GM23248 (cell line): ENCODE results near the gene CCNY. TPM values are rescaled to one million over a fixed set of nuclear protein-coding genes. Genes with fewer than 3 reads are reported as not detected.

Experiments used
- DNase-seq: peaks from one replicate; pipeline ENCODE4 v3.0.0-alpha.2; 2015
- H2AFZ ChIP-seq: fragments of 200-600 bp; sonication (generic); 2 replicates; pipeline ENCODE4 v1.6.1; 2016; ENCODE audit warnings: antibody characterized with exemption
- H3F3A ChIP-seq: fragments of 200-600 bp; sonication (generic); 2 replicates; pipeline ENCODE4 v1.6.1; 2016; ENCODE audit warnings: mild to moderate bottlenecking, antibody characterized with exemption, mixed run types; ENCODE audit not compliant: insufficient read depth
- H3K27ac ChIP-seq: fragments of 200-600 bp; sonication (generic); 2 replicates; pipeline ENCODE4 v1.5.1; 2016; ENCODE audit warnings: mild to moderate bottlenecking
- H3K27me3 ChIP-seq: fragments of 200-600 bp; sonication (generic); replicated peaks from 2 replicates; pipeline ENCODE4 v1.6.1; 2016; ENCODE audit warnings: mild to moderate bottlenecking; ENCODE audit not compliant: insufficient read depth
- H3K36me3 ChIP-seq: fragments of 200-600 bp; sonication (generic); 2 replicates; pipeline ENCODE4 v1.6.1; 2016; ENCODE audit warnings: low read depth, mild to moderate bottlenecking
- H3K4me1 ChIP-seq: fragments of 200-600 bp; sonication (generic); 2 replicates; pipeline ENCODE4 v1.6.1; 2016; ENCODE audit warnings: mild to moderate bottlenecking; ENCODE audit not compliant: insufficient read depth
- H3K4me2 ChIP-seq: fragments of 200-600 bp; sonication (generic); one replicate; pipeline ENCODE4 v1.6.1; 2016; ENCODE audit warnings: mild to moderate bottlenecking; ENCODE audit not compliant: unreplicated experiment
- H3K4me3 ChIP-seq: fragments of 200-600 bp; sonication (generic); 2 replicates; pipeline ENCODE4 v1.5.1; 2016; ENCODE audit warnings: mild to moderate bottlenecking
- H3K79me2 ChIP-seq: fragments of 200-600 bp; sonication (generic); 2 replicates; pipeline ENCODE4 v1.6.1; 2016; ENCODE audit warnings: mild to moderate bottlenecking; ENCODE audit not compliant: insufficient read depth
- H3K9ac ChIP-seq: fragments of 200-600 bp; sonication (generic); 2 replicates; pipeline ENCODE4 v1.6.1; 2016; ENCODE audit warnings: mild to moderate bottlenecking
- H3K9me2 ChIP-seq: fragments of 200-600 bp; sonication (generic); 2 replicates; pipeline ENCODE4 v1.6.1; 2016; ENCODE audit warnings: mixed run types, mild to moderate bottlenecking, moderate library complexity; ENCODE audit not compliant: insufficient read depth
- H3K9me3 ChIP-seq: fragments of 200-600 bp; sonication (generic); one replicate; pipeline ENCODE4 v1.6.1; 2017; ENCODE audit warnings: low read depth
- H4K20me1 ChIP-seq: fragments of 200-600 bp; sonication (generic); 2 replicates; pipeline ENCODE4 v1.6.0; 2016; ENCODE audit not compliant: insufficient read depth
- EZH2 ChIP-seq: fragments of 200-600 bp; sonication (generic); IDR thresholded peaks from 2 replicates; pipeline ENCODE4 v1.6.1; 2018; ENCODE audit warnings: antibody characterized with exemption, mild to moderate bottlenecking; ENCODE audit not compliant: insufficient read depth, poor library complexity, severe bottlenecking
- EZH2phosphoT487 ChIP-seq: fragments of 200-600 bp; sonication (generic); IDR thresholded peaks from 2 replicates; pipeline ENCODE4 v1.6.1; 2018; ENCODE audit warnings: antibody characterized with exemption, moderate library complexity, mild to moderate bottlenecking, low read depth; ENCODE audit not compliant: insufficient read depth
- WGBS, 2 experiments: methylation state at CpG; one replicate each; pipeline ENCODE4 v1.1.6; 2015 to 2017; ENCODE audit warnings: low lambda C conversion rate in 2 of 2, low coverage in 1 of 2; ENCODE audit errors: missing lambda C conversion rate in 2 of 2; 5-methylcytosine and 5-hydroxymethylcytosine counted together
- in situ Hi-C: fragments of 300-500 bp; cut with MboI; formaldehyde crosslinking; loops from 2 replicates; pipeline ENCODE4 v1.15.0; 2020
- polyA plus RNA-seq: library from polyadenylated mRNA; unstranded; fragments of >200 nt; fragmentation: Nextera tagmentation; extraction: Ambion mirVana; gene quantifications from 2 replicates; pipeline ENCODE4 v1.2.1, GENCODE V29; 2016
- total RNA-seq: library from RNA; depleted of rRNA; stranded (reverse); fragments of >200 nt; shearing (Covaris generic); gene quantifications from 2 replicates; pipeline ENCODE4 v1.2.3, GENCODE V29; 2014

Gene CCNY
- total and polyA plus RNA-seq, 2 experiments from 2014 or later = 12.8 to 70.4 TPM

DNA sequence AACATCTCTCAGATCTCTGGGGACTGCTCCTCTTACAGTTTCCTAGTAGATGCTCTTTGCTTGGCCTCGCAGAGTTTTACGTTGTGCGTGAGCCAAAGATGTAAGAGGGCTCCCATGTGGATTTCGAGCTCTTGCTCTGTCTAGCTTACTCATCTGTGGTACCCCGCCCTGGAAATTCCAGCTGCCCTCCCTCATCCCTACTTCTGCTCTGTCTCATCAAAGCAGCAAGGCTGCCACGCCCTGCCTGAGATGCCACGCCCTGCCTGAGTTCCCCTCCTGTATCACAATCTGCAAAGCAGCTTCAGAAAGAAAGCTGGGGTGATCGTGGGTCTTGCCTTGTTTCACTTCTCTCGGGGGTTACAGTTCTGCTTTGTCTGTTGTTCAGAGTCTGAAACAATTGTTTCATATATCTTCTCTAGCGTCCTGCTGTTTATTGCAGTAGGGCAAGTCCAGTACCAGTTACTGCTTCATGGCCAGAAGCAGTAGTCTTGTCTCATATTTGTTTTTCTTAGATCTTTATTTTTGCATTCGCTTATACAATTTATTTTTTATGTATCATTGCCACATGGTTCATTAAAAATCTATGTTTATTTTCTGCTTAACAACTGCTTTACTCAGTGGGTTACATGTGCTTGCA is 36.1 kb upstream of the CCNY start:
- Histone ChIP-seq H3K4me3 (peak overlapping the region; percentile 44), H4K20me1 (no peaks in the 10 kb centered on the region), H3F3A (0 out of 2 replicates have a peak, but pooled peaks cover 11% of the 10 kb centered on the region), H3K9ac (peak overlapping the region; percentile 57), H3K4me2 (peak overlapping the region; percentile 70), H3K36me3 (no peaks in the 10 kb centered on the region), H2AFZ (peak overlapping the region; percentile 72), H3K27ac (peak overlapping the region; percentile 72), H3K9me2 (no peaks in the 10 kb centered on the region), H3K4me1 (peaks cover 10% of the 10 kb centered on the region), H3K27me3 (no peaks in the 10 kb centered on the region), H3K79me2 (no peaks in the 10 kb centered on the region), H3K9me3 (no peaks in the 10 kb centered on the region)
- peak; percentile 96 for DNase-seq
- in situ Hi-C loops = no loop called here
- no peak for TF ChIP-seq EZH2
- TF ChIP-seq EZH2phosphoT487 = no peak
- WGBS, 2 experiments = 0 to 3% methylated on average over 11 of the region's 11 CpGs

DNA sequence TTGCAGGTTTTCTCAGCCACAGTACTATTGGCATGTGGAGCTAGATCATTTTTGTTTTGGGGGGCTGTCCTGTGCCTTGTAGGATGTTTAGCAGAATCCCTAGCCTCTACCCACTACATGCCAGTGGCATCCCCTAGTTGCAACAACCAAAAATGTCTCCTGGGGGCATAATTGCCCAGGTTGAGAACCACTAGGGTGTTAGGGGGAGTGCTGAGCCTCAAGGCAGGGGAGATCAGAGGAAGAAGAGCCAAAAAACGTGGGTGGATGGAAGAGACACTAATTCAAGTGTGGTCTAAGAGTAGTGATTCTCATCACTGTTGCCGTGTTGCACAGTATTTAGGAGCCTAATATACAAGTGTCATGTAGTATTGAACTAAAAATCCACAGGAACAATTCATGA is 31.7 kb upstream of the CCNY start:
- H2AFZ ChIP-seq = no peak overlapping the region
- peaks cover 13% of the 10 kb centered on the region for H3K4me1 ChIP-seq
- H3K27me3 ChIP-seq = no peaks in the 10 kb centered on the region
- H3K79me2 ChIP-seq = no peaks in the 10 kb centered on the region
- no peak overlapping the region for H3K27ac ChIP-seq
- no peaks in the 10 kb centered on the region for H3K9me2 ChIP-seq
- H3K9ac ChIP-seq = no peak overlapping the region
- no peaks in the 10 kb centered on the region for H3K36me3 ChIP-seq
- H3K4me3 ChIP-seq = no peak overlapping the region
- no peaks in the 10 kb centered on the region for H3K9me3 ChIP-seq
- no peak for DNase-seq
- H3K4me2 ChIP-seq = no peak overlapping the region
- in situ Hi-C loops = no loop called here
- 0 out of 2 replicates have a peak, but pooled peaks cover 3% of the 10 kb centered on the region for H3F3A ChIP-seq
- 35 to 53% methylated on average over 2 of the region's 2 CpGs for WGBS, 2 experiments
- H4K20me1 ChIP-seq = no peaks in the 10 kb centered on the region
- TF ChIP-seq EZH2phosphoT487 (no peak), EZH2 (no peak)

DNA sequence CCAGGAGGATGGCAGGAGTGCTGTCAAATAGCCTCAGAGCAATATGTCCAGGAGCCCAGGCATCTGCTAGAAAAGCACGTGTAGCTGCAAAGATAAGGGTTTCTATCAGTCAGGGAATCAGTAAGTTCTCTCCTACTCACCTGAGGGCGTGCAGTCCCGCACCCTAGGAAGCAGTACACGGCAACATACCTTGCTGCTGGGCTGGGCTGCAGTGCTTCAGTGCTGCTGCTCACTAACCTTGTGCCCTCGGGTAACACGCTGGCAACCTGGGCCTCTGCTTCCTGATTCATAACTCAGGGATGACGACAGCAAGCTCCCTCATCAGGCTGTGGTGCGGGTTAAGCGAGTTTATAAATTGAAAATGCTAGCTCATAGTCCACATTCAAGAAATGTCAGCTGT is 29.5 kb upstream of the CCNY start:
- peak; percentile 71 for DNase-seq
- Histone ChIP-seq H3K4me1 (peaks cover 10% of the 10 kb centered on the region; the same call in 1 of the 2 replicates), H3K9me3 (no peaks in the 10 kb centered on the region), H2AFZ (0 out of 2 replicates have a peak overlapping the region, but pooled peaks have one; percentile 39), H3K9me2 (no peaks in the 10 kb centered on the region), H3K36me3 (no peaks in the 10 kb centered on the region), H3F3A (peaks cover 7% of the 10 kb centered on the region; the same call in 1 of the 2 replicates), H4K20me1 (no peaks in the 10 kb centered on the region), H3K4me2 (peak overlapping the region; percentile 11), H3K27me3 (no peaks in the 10 kb centered on the region), H3K4me3 (no peak overlapping the region), H3K79me2 (no peaks in the 10 kb centered on the region), H3K9ac (peak overlapping the region; percentile 13; the same call in 1 of the 2 replicates), H3K27ac (peak overlapping the region; percentile 29; the same call in 1 of the 2 replicates)
- in situ Hi-C loops = no loop called here
- 51 to 55% methylated on average over 9 of the region's 9 CpGs for WGBS, 2 experiments
- TF ChIP-seq EZH2 (no peak), EZH2phosphoT487 (no peak)

DNA sequence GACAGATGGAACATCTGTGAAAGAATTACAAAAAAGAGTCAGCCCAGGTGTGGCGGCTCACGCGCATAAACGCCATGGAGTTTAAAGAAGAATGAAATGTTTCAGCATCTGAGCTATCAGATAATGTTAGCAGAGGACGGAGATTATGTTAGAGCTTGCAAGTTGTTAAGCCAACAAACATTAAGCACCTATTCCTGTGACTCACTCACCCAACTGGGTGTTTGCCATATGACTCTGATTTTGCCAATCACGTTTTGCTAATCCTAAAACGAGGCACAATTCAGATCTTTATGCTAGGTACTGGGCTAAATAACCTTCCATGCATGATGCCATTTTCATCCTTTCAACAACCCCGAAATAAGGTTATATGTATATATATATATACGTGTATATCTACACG is 29.0 kb upstream of the CCNY start:
- Histone ChIP-seq H3K36me3 (no peaks in the 10 kb centered on the region), H2AFZ (0 out of 2 replicates have a peak overlapping the region, but pooled peaks have one; percentile 39), H3F3A (peaks cover 7% of the 10 kb centered on the region; the same call in 1 of the 2 replicates), H3K4me2 (peak overlapping the region; percentile 11), H3K9ac (peak overlapping the region; percentile 13; the same call in 1 of the 2 replicates), H3K27ac (peak overlapping the region; percentile 29; the same call in 1 of the 2 replicates), H3K4me3 (no peak overlapping the region), H3K9me3 (no peaks in the 10 kb centered on the region), H3K27me3 (no peaks in the 10 kb centered on the region), H4K20me1 (no peaks in the 10 kb centered on the region), H3K79me2 (no peaks in the 10 kb centered on the region), H3K4me1 (peaks cover 10% of the 10 kb centered on the region; the same call in 1 of the 2 replicates), H3K9me2 (no peaks in the 10 kb centered on the region)
- TF ChIP-seq EZH2 = no peak
- no peak for TF ChIP-seq EZH2phosphoT487
- in situ Hi-C loops = no loop called here
- peak; percentile 68 for DNase-seq
- 39 to 42% methylated on average over 10 of the region's 10 CpGs for WGBS, 2 experiments
